AG09319 (cell line): ENCODE results near the gene UNC13D.

Source experiments
- DNase-seq: peaks from one replicate; pipeline ENCODE4 v3.0.0-alpha.2; 2010; ENCODE audit warnings: low read depth; ENCODE audit errors: extremely low read depth
- TF ChIP-seq, protein P1 (sequence below): IDR thresholded peaks from 2 replicates; pipeline ENCODE4 v1.5.1; 2011; ENCODE audit warnings: low read depth, mild to moderate bottlenecking, inconsistent platforms, low read length, moderate library complexity

The UNC13D gene

DNA sequence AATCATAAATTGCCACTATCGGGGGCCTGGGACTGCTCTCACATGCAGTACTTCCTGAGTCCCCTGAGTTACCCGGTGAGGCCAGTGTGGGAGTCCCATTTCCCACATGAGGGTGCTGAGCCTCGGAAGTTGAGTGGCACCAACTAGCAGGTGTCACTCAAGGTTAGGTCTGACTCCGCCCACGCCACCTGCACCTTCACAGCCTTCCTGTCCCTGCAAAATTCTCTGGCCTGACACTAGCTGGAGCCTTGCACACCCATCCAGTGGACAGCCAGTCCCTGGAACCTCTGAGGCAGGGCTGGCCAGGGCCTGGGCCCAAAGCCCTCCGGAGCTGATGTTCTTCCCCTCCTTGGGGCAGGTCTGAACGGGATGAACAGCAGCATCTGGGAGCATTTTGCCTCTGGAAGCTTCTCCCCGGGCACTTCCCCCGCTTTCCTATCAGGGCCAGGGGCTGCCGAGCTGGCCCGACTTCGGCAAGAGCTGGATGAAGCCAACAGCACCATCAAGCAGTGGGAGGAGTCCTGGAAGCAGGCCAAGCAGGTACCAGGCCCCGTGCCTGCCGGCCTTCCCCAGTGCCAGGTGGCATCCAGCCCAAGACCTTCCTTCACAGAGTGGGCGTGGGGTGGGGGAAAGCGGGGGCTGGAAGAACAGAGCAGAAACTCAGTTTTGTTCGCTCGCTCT lies 21.9 kb downstream of the UNC13D start:
- TF ChIP-seq, protein P1, sequence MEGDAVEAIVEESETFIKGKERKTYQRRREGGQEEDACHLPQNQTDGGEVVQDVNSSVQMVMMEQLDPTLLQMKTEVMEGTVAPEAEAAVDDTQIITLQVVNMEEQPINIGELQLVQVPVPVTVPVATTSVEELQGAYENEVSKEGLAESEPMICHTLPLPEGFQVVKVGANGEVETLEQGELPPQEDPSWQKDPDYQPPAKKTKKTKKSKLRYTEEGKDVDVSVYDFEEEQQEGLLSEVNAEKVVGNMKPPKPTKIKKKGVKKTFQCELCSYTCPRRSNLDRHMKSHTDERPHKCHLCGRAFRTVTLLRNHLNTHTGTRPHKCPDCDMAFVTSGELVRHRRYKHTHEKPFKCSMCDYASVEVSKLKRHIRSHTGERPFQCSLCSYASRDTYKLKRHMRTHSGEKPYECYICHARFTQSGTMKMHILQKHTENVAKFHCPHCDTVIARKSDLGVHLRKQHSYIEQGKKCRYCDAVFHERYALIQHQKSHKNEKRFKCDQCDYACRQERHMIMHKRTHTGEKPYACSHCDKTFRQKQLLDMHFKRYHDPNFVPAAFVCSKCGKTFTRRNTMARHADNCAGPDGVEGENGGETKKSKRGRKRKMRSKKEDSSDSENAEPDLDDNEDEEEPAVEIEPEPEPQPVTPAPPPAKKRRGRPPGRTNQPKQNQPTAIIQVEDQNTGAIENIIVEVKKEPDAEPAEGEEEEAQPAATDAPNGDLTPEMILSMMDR, result no peak
- DNase-seq, result no peak

DNA sequence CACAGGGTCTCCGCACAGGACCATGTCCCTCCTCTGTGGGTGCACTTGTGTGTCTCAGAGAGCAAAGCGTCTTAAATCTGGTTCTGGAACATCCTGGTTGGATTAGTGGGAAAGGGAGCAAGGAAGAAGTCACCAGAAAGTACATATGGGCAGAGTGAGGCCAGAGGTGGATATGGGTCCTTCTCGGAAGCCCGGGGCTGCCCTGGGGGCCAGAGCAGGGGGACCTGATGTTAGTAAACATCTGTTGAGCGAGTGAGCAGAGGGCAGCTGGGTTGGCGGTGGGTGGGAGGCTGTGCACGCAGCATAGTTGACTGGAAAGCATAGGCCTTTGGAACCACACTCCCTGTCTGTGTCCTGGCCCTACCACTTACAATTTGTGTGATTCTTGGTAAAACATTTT lies 22.7 kb downstream of the UNC13D start:
- no peak for DNase-seq
- TF ChIP-seq, protein P1, result no peak

DNA sequence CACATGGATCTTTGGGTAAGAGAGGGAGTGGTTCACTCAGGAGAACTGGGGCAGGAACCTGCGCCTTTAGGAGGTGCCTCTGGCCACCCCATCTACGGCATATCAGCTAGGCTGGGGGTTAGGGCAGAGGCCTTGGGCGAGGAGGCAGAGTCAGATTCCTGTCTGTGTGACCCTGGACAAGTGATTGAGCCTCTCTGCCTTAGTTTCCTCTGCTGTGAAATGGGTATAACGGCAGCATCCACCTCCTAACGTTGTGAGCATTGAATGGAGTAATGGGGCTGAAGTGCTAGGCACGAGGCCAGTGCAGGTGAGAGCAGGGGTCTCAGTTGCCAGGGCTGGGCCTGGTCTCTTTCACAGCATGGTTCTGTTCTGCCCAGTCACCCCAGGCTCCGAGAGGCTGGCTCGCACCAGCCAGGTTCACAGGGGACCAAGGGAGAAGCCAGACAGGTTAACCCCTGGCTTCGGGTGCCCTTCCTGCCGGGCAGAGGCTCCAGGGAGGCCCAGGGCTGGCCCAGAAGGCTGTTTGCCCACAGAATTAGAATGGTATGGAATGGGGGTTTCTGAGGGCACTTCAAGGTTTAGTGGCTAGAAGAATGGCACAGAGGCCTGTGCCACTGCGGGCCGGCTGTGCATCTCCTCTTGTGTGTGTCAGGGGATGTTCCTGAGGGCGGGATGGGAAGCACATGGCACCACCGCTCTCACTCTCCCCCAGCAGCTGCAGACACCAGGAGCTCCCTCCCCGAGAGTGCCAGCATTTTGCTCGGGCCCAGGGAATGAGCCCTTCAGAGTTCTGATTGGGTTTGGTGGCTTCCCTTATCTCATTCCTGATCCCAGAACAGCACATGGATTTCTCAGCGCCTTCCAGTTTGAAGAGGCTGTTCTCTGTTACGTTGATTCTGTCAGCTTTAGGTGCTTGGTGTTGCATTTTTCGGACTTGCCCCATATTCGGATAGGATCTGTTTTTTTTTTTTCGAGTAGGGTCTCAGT lies 23.8 kb downstream of the UNC13D start:
- TF ChIP-seq, protein P1, result no peak
- no peak for DNase-seq

DNA sequence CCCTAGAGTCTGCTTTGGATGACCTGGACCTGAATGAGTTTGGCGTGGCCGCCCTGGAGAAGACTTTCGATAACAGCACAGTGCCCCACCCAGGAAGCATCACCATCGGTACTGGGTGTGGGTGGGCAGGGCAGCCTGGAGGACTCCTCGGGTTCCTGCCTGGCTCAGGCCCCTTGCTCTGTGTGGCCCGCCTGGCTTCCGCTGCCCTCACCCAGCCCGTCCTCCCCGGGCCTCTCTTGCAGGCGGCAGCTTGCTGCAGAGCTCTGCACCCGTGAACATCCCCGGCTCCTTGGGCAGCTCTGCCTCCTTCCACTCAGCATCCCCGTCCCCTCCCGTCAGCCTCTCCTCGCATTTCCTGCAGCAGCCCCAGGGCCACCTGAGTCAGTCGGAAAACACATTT lies 24.5 kb downstream of the UNC13D start:
- TF ChIP-seq, protein P1, result no peak
- no peak for DNase-seq

DNA sequence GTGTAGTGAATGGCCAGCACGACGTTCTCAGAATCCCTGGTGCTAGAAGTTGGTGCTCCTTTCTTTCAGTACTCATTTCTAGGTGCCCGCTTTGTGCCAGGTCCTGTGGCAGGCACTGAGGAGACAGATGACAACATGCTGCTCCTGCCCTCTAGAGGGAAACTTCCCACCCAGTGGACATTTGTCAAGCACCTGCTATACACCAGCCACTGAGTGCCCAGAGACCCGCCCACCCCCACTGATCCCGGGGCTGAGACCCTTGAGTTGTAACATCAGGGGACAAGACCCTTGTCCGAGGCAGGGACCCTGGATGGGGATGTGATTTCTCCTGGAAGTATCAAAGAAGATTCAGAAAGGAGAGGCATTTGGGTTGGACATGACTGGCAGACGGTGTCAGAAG lies 25.1 kb downstream of the UNC13D start:
- TF ChIP-seq, protein P1, result no peak
- no peak for DNase-seq

DNA sequence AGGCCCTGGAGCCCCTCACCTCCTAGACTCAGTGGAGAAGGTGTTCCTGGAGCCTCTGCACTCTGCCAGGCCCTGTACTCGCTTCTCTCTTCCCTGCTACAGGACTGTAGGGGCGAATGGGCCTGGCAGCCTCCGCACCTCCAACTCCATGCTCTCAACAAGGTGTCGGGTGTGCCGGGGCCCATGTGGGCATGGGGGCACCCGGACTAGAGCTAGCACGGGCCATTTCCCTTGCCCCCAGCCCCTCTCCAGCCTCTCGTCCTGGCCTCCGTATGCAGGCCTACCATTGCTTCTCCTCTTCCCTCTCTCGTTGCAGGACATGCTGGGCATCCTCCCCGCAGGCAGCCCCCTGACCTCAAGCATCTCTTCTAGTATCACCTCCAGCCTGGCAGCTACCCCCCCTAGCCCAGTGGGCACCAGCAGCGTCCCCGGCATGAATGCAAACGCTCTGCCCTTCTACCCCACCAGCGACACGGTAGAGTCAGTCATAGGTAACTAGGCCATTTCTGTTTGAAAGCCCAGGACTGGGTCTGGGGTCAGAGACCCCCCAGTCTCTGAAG lies 25.8 kb downstream of the UNC13D start:
- DNase-seq, result no peak
- TF ChIP-seq, protein P1, result no peak

DNA sequence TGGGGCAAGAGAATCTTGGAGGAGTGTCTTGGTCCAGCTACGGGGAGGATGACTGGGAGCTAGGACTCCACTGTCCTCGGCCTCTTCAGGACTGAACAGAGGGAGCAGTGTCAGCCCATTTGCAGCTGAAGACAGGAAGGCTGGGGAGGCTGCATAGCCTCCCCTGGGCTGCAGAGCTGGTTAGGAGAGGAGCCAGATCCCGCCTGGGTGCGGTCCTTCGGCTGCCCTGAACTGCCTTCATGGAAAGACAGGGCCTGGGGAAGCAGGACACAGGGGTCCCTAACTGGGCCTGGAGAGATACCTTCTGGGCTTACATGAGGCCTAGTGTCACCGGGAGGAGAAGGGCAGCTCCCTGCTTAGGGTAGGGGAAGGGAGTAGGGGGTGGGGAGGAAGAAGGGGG lies 26.6 kb downstream of the UNC13D start:
- TF ChIP-seq, protein P1, result no peak
- no peak for DNase-seq
